Naive thymus-derived CD8-positive, alpha-beta T cell (primary cell): ENCODE results near the gene MLXIP. TPM values are rescaled to one million over a fixed set of nuclear protein-coding genes. Genes with fewer than 3 reads are reported as not detected.
"Not testable (repeated sequence)": the region's sequence is repeated elsewhere in the genome, so short reads cannot be mapped to it uniquely, and the experiment has no call there.

Experiments
- ATAC-seq, 2 donors: fragments of 150-1000 bp; cut with Tn5 transposase in 1 of 2; sonication (Bioruptor Pico), chemical (Tn5 transposase) in 1 of 2; 1 replicate in 1 of 2; 2 replicates in 1 of 2; pipeline ENCODE4 v1.10.0; 2021; ENCODE audit warnings: mild to moderate bottlenecking in 2 of 2, moderate library complexity in 2 of 2
- POLR2A ChIA-PET: fragments of 350-600 bp; sonication (Branson Sonifier 250); formaldehyde crosslinking; loops from one replicate; lab custom pipeline; 2021; ENCODE audit warnings: antibody characterized with exemption; lab: Charles Lee
- DNase-seq, 10 donors: peaks; one replicate each; pipeline versions ENCODE4 v3.0.0 to v3.0.0-alpha.2; 2020 to 2022
- H3K27ac Mint-ChIP-seq, 10 donors: one replicate each; pipeline ENCODE4 v1.8.0; 2020 to 2022; ENCODE audit warnings: mild to moderate bottlenecking in 10 of 10, mixed read lengths in 10 of 10, moderate library complexity in 4 of 10, inconsistent platforms in 1 of 10
- H3K27me3 Mint-ChIP-seq, 5 donors: one replicate each; pipeline ENCODE4 v1.8.0; 2021 to 2022; ENCODE audit warnings: mixed read lengths in 5 of 5
- H3K36me3 Mint-ChIP-seq, 3 donors: one replicate each; pipeline ENCODE4 v1.8.0; 2020 to 2022; ENCODE audit warnings: mixed read lengths in 3 of 3, mild to moderate bottlenecking in 2 of 3, inconsistent platforms in 1 of 3
- H3K4me1 Mint-ChIP-seq, 4 donors: one replicate each; pipeline ENCODE4 v1.8.0; 2021 to 2022; ENCODE audit warnings: mixed read lengths in 4 of 4
- H3K4me3 Mint-ChIP-seq, 10 donors: one replicate each; pipeline ENCODE4 v1.8.0; 2020 to 2022; ENCODE audit warnings: mild to moderate bottlenecking in 10 of 10, mixed read lengths in 10 of 10, moderate library complexity in 6 of 10, inconsistent platforms in 1 of 10
- H3K9me3 Mint-ChIP-seq, 9 donors: one replicate each; pipeline ENCODE4 v1.8.0; 2020 to 2022; ENCODE audit warnings: mixed read lengths in 9 of 9, mild to moderate bottlenecking in 3 of 9, inconsistent platforms in 1 of 9, moderate library complexity in 1 of 9
- polyA plus RNA-seq, 3 donors: library from polyadenylated mRNA; unstranded; fragments of 300-500 nt; fragmentation: Illumina TruSeq; gene quantifications; one replicate each; pipeline ENCODE4 v1.2.3, GENCODE V29; 2021
- total RNA-seq, 8 experiments: library from RNA in 2 of 8; stranded (reverse) in 2 of 8; gene quantifications; one replicate each; pipeline ENCODE4 v1.2.3 and lab custom pipeline; 2021 to 2026

MLXIP gene
- total RNA-seq (100 to 1,000 TPM; 162 to 165 TPM), polyA plus RNA-seq (10 to 100 TPM; 17.3 to 43.3 (median 20.0) TPM), total RNA-seq (lab: John Stamatoyannopoulos, UW) (75.9 to 257 (median 178) reads per million in 6 experiments)

- no peaks in the 10 kb centered on the region for H3K27me3 Mint-ChIP-seq
- peak within 1 kb of the TSS; percentile 25 to 97 (median 92) for H3K27ac Mint-ChIP-seq
- ATAC-seq (peak; percentile 71 to 76), DNase-seq (peak; percentile 79 to 91 (median 86))
- POLR2A ChIA-PET: interaction anchor here (0.6 to 5.8 kb wide), 14 partner anchors 8 to 1176 kb away, joined by 3 to 213 read pairs (median 6); no protein-coding TSS in a partner anchor
- no peaks in the 10 kb centered on the region for H3K9me3 Mint-ChIP-seq
- H3K36me3 Mint-ChIP-seq: peaks cover 2 to 13% (median 3%) of the 10 kb centered on the region in 3 donors
- H3K4me3 Mint-ChIP-seq: peak within 1 kb of the TSS in 9 of 10 donors; percentile 91 to 99 (median 98)
- peaks cover 27 to 49% (median 34%) of the 10 kb centered on the region in 4 donors for H3K4me1 Mint-ChIP-seq
Observed at GRCh38 chr12:122078141-122079032, at the start of gene MLXIP. TSS of gene MLXIP (plus strand) at chr12:122078756. CDS start at chr12:122078854, 98 bp downstream.

GRCh38 chr12:122028905-122029560, 49.5 kb upstream of the MLXIP start:
- POLR2A ChIA-PET: interaction anchor here (0.6 kb wide), 1 partner anchor 544 kb away, joined by 3 read pairs; no protein-coding TSS in a partner anchor
- DNase-seq: peak in 1 of 10 donors; percentile 32
- Mint-ChIP-seq H3K36me3 (no peaks in the 10 kb centered on the region), H3K4me1 (peaks cover 6 to 50% (median 23%) of the 10 kb centered on the region in 4 donors), H3K27me3 (peaks cover 0 to 2% (median 0%) of the 10 kb centered on the region in 5 donors), H3K4me3 (peak overlapping the region in 2 of 10 donors; percentile 22 to 52), H3K9me3 (no peaks in the 10 kb centered on the region), H3K27ac (peak overlapping the region in 3 of 10 donors; percentile 9 to 29 (median 26))
- ATAC-seq: no peak

- Mint-ChIP-seq H3K36me3 (no peaks in the 10 kb centered on the region), H3K27me3 (peaks cover 0 to 2% (median 0%) of the 10 kb centered on the region in 5 donors), H3K4me1 (peaks cover 6 to 46% (median 21%) of the 10 kb centered on the region in 4 donors), H3K9me3 (no peaks in the 10 kb centered on the region), H3K27ac (peak overlapping the region in 1 of 10 donors; percentile 8), H3K4me3 (peak overlapping the region in 1 of 10 donors; percentile 52)
- POLR2A ChIA-PET: no interaction called here
- DNase-seq (no peak), ATAC-seq (no peak)
Observed at GRCh38 chr12:122029620-122030423, 48.7 kb upstream of the MLXIP start.

- H3K4me1 Mint-ChIP-seq: peaks cover 6 to 46% (median 21%) of the 10 kb centered on the region in 4 donors
- H3K27me3 Mint-ChIP-seq: peaks cover 0 to 2% (median 0%) of the 10 kb centered on the region in 5 donors
- POLR2A ChIA-PET: no interaction called here
- H3K27ac Mint-ChIP-seq: peak overlapping the region in 1 of 10 donors; percentile 32
- no peak overlapping the region for H3K4me3 Mint-ChIP-seq
- no peak for ATAC-seq
- DNase-seq: no peak
- H3K36me3 Mint-ChIP-seq: peaks cover 0 to 6% (median 0%) of the 10 kb centered on the region in 3 donors
- no peaks in the 10 kb centered on the region for H3K9me3 Mint-ChIP-seq
Observed at GRCh38 chr12:122030424-122031035, 48.0 kb upstream of the MLXIP start.

GRCh38 chr12:122031342-122032216, 47.0 kb upstream of the MLXIP start:
- no peaks in the 10 kb centered on the region for H3K9me3 Mint-ChIP-seq
- POLR2A ChIA-PET: interaction anchor here (0.6 kb wide), 1 partner anchor 112 kb away, joined by 5 read pairs; no protein-coding TSS in a partner anchor
- no peak overlapping the region for H3K4me3 Mint-ChIP-seq
- DNase-seq (peak in 9 of 10 donors; percentile 21 to 70 (median 37)), ATAC-seq (peak; percentile 81 to 82)
- H3K27ac Mint-ChIP-seq: peak overlapping the region in 4 of 10 donors; percentile 32 to 60 (median 36)
- H3K27me3 Mint-ChIP-seq: peaks cover 0 to 2% (median 0%) of the 10 kb centered on the region in 5 donors
- peaks cover 0 to 15% (median 0%) of the 10 kb centered on the region in 3 donors for H3K36me3 Mint-ChIP-seq
- H3K4me1 Mint-ChIP-seq: peaks cover 6 to 43% (median 19%) of the 10 kb centered on the region in 4 donors

- ATAC-seq (no peak), DNase-seq (no peak)
- peaks cover 6 to 34% (median 13%) of the 10 kb centered on the region in 4 donors for H3K4me1 Mint-ChIP-seq
- peaks cover 0 to 2% (median 0%) of the 10 kb centered on the region in 5 donors for H3K27me3 Mint-ChIP-seq
- peaks cover 0 to 22% (median 0%) of the 10 kb centered on the region in 3 donors for H3K36me3 Mint-ChIP-seq
- no peak overlapping the region for H3K27ac Mint-ChIP-seq
- H3K9me3 Mint-ChIP-seq: no peaks in the 10 kb centered on the region
- POLR2A ChIA-PET: interaction anchor here (0.7 kb wide), 1 partner anchor 144 kb away, joined by 3 read pairs; the partner anchor contains the start of gene PSMD9
- no peak overlapping the region for H3K4me3 Mint-ChIP-seq
Observed at GRCh38 chr12:122032580-122032979, 46.0 kb upstream of the MLXIP start.

GRCh38 chr12:122035292-122035691, 43.3 kb upstream of the MLXIP start:
- Mint-ChIP-seq H3K36me3 (peaks cover 0 to 22% (median 0%) of the 10 kb centered on the region in 3 donors), H3K4me1 (peaks cover 0 to 10% (median under 1%) of the 10 kb centered on the region in 4 donors), H3K9me3 (no peaks in the 10 kb centered on the region), H3K27me3 (no peaks in the 10 kb centered on the region), H3K4me3 (no peak overlapping the region), H3K27ac (no peak overlapping the region)
- POLR2A ChIA-PET: no interaction called here
- ATAC-seq (no peak), DNase-seq (no peak)

- H3K27ac Mint-ChIP-seq: peak overlapping the region in 1 of 10 donors; percentile 67
- peaks cover 0 to 9% (median 0%) of the 10 kb centered on the region in 4 donors for H3K4me1 Mint-ChIP-seq
- H3K27me3 Mint-ChIP-seq: no peaks in the 10 kb centered on the region
- H3K9me3 Mint-ChIP-seq: no peaks in the 10 kb centered on the region
- no peak for ATAC-seq
- peaks cover 0 to 27% (median 0%) of the 10 kb centered on the region in 3 donors for H3K36me3 Mint-ChIP-seq
- no peak for DNase-seq
- POLR2A ChIA-PET: no interaction called here
- no peak overlapping the region for H3K4me3 Mint-ChIP-seq
Observed at GRCh38 chr12:122036153-122036552, 42.4 kb upstream of the MLXIP start.

GRCh38 chr12:122040579-122041386, 37.8 kb upstream of the MLXIP start:
- POLR2A ChIA-PET: no interaction called here
- H3K4me1 Mint-ChIP-seq: peaks cover 0 to 1% (median 0%) of the 10 kb centered on the region in 4 donors
- peak overlapping the region in 2 of 10 donors; percentile 19 to 50 for H3K27ac Mint-ChIP-seq

GRCh38 chr12:122041458-122041857, 37.1 kb upstream of the MLXIP start:
- H3K9me3 Mint-ChIP-seq, H3K27ac Mint-ChIP-seq, H3K4me1 Mint-ChIP-seq, H3K27me3 Mint-ChIP-seq, POLR2A ChIA-PET, H3K4me3 Mint-ChIP-seq, ATAC-seq, DNase-seq: not testable (repeated sequence)
- peaks cover 0 to 43% (median 2%) of the 10 kb centered on the region in 3 donors for H3K36me3 Mint-ChIP-seq

More at GRCh38 chr12:122040579-122041386, 37.8 kb upstream of the MLXIP start:
- H3K9me3 Mint-ChIP-seq: no peaks in the 10 kb centered on the region
- DNase-seq (no peak), ATAC-seq (no peak)
- H3K4me3 Mint-ChIP-seq: no peak overlapping the region
- H3K27me3 Mint-ChIP-seq: no peaks in the 10 kb centered on the region
- peaks cover 0 to 43% (median 2%) of the 10 kb centered on the region in 3 donors for H3K36me3 Mint-ChIP-seq
